GM11168 (cell line): ENCODE data around the gene ZFYVE9.
"Not testable (repeated sequence)": the region's sequence is repeated elsewhere in the genome, so short reads cannot be mapped to it uniquely, and the experiment has no call there.

Experiments used
- in situ Hi-C: fragments of 300-500 bp; cut with MboI; formaldehyde crosslinking; loops from one replicate; pipeline ENCODE4 v1.12.0; 2022; ENCODE audit warnings: low sequenced_read_pairs; ENCODE audit not compliant: unreplicated experiment

Gene ZFYVE9

DNA sequence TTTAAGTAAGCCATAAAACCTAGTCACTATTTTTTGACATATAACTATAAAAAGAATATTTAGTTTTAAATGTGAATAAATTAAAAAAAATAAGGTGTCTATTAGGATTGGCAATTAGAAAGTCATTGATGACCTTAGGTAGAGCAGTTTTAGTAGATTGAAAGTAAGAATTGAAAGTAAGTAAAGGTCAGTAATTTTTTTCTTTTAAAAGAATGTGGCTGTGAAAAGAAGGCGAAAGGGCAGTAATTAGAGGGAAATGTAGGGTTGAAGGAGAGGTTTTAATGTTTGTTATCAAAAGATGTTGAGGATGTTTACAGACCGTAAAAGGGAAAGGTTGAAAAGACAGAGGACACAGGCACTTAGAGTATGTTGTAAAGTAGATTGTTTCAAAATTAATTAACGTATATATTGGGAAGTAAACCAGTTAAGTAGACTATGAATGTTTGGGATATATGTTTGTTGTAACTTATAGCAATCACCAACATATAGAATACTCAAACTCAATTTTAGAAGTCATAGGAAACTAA, 41.0 kb downstream of the ZFYVE9 start:
- in situ Hi-C loops, result no loop called here

- in situ Hi-C loops, result no loop called here
Measured at GRCh38 chr1:52186449-52186848, 44.6 kb downstream of the ZFYVE9 start.

GRCh38 chr1:52189898-52190480, 48.1 kb downstream of the ZFYVE9 start:
- in situ Hi-C loops, result no loop called here

- in situ Hi-C loops, result no loop called here
Measured at GRCh38 chr1:52190500-52191252, 48.8 kb downstream of the ZFYVE9 start.

- in situ Hi-C loops, result no loop called here
Measured at GRCh38 chr1:52191395-52191965, 49.6 kb downstream of the ZFYVE9 start.

GRCh38 chr1:52192024-52192423, 50.1 kb downstream of the ZFYVE9 start:
- in situ Hi-C loops, result no loop called here

GRCh38 chr1:52192436-52192835, 50.5 kb downstream of the ZFYVE9 start:
- in situ Hi-C loops, result no loop called here

- in situ Hi-C loops, result no loop called here
Measured at GRCh38 chr1:52193985-52194384, 52.1 kb downstream of the ZFYVE9 start.

DNA sequence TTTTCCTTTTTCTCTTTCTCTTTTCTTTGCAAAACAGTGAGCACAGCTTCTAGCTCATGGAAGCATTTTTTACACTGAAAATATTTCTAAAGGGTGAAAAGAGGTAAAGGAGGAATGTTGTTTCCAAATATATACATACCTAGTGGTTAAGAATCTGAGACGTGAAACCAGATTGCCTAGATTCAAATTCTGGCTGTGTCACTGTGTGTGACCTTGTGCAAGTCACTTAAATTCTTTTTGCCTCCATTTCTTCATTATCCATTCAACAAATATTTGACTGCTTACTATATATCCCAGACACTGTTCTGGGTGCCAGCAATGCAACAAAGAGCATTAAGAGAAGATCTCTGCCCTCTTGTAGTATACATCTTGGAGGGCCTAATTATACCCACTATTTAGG, 53.3 kb downstream of the ZFYVE9 start:
- in situ Hi-C loops, result no loop called here

DNA sequence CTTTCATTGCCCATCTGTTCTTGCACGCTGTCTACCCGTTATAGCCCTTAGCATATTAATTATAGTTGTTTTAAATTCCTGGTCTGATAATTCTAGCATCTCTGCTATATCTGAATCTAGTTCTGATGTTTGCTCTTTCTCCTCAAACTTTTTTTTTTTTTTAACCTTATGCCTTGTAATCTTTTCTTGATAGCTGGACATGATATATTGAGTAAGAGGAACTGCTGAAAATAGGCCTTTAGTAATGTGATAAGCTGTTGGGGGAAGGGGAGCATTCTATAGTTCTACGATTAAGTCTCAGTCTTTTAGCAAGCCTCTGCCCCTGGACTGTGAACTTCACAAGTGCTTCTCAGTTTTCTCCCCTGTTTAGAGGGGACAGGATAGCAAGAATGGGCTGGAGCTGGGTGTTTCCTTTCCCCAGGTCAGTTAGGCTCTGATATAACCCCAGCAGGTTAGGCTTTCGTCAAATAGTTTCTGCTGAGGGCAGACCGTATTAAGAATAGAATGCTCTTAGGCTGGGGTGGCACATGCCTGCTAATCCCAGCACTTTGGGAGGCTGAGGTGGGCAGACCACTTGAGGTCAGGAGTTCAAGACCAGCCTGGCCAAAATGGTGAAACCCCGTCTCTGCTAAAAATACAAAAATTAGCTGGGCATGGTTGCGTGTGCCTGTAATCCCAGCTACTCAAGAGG, 62.2 kb downstream of the ZFYVE9 start:
- in situ Hi-C loops, result no loop called here

DNA sequence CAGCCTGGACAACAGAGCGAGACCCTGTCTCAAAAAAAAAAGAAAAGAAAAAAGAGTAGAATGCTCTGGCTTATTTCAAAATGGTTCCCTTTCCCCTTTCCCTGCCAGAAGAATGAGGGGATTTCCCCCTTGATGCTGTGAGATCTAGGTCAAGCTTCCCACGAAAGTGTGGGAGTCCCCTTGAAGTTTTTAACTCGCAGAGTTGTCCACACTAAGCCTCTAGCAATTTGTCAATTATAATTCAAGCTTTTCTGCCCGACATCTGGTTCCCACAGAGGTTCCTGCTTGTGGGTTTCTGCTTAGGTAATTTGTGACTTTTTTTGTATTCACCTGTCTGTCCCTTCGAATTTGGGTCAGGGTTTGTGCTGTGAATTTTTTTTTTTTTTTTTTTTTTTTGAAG, 62.8 kb downstream of the ZFYVE9 start:
- in situ Hi-C loops, result no loop called here

DNA sequence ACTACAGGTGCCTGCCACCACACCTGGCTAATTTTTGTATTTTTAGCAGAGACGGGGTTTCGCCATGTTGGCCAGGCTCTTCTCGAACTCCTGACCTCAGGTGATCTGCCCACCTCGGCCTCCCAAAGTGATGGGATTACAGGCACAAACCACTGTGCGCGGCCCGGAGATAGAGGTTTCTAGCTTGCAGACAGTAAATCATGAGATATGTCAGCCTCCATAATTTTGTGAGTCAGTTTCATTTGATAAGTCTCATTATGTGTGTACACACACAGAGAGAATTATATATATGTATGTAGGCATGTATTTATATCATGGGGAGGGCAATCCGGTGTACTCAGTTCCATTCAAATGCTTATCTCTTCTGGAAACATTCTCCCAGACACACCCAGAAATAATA, 64.8 kb downstream of the ZFYVE9 start:
- in situ Hi-C loops, result not testable (repeated sequence)

DNA sequence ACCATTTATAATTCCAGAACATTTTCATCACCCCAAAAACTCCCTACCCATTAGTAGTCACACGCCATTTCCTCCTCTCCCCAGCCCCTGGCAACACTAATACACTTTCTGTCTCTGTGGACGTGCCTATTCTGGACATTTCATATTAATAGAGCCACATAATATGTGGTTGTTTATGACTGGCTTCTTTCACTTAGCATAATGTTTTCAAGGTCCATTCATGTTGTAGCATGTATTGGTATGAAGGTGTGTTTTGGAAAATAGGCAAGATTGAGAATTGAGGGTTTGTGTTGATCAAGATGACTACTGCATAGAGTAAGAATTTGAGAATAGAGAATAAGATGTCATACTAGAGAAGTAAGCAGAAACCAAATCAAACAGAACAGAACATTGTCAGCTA, 67.5 kb downstream of the ZFYVE9 start:
- in situ Hi-C loops, result no loop called here

DNA sequence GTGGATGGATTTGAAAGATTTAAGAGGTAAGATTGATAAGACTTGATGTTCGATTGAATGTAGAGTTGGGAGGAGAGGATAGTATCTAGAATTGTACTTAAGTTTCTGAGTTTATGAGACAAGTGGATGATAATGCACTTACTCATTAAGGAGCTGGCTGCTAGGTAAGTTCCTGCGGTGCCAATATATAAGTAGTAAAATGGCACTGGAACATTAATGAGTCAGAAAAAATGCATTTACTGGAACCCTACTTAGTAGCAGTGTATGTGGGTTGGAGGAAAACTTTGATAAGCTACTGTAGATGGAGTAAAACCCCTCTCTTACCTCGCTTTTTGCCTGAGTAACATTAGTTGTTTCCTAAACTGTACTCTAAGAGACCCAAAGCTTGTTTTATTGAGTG, 68.2 kb downstream of the ZFYVE9 start:
- in situ Hi-C loops, result no loop called here

DNA sequence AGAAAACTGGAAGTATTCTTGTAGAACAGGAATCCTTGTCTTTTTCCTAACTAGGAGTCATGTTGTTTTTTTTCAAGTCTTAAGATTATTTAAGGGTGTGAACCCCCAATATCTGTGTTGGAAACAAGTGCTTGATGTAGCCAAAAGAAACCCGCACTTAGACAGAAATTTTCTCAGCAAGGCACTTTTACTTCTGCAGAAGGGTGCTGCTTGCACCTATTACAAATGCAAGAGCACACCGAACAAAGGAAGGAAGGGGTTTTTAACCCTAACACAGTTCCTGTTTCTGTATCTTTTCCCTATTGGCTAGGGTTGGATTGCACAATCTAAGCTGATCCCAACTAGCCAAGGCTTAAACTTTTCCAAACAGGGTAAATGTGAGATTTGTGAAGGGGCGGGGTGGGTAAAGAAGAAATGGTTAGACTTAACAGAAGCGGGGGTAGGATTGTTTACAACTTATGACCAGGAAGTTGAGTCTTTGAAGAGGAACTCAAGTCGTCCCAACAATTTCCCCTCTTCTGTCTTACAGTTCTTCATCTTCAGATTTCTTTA, 75.1 kb downstream of the ZFYVE9 start:
- in situ Hi-C loops, result no loop called here

- in situ Hi-C loops, result no loop called here
Measured at GRCh38 chr1:52225174-52225573, 83.3 kb downstream of the ZFYVE9 start.

DNA sequence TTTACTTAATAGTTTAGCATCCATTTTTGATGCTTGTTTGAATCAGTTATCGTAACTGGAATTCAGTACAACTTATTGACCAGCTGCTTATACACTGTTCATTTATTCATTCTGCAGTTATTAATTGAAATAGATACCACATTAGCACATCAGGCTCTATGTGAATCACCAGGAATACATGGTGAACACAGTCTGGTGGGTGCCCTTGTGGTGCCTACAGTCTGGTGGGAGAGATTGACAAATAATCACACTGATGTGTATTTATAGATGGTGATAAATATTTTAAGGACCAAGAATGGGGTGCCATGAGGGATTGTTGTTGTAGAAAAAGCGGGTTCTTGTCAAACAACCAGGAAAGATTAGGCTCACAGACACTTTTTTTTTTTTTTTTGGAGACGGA, 87.6 kb downstream of the ZFYVE9 start:
- in situ Hi-C loops, result no loop called here

GRCh38 chr1:52233463-52233862, 91.6 kb downstream of the ZFYVE9 start:
- in situ Hi-C loops, result no loop called here

- in situ Hi-C loops, result no loop called here
Measured at GRCh38 chr1:52234014-52234413, 92.1 kb downstream of the ZFYVE9 start.

DNA sequence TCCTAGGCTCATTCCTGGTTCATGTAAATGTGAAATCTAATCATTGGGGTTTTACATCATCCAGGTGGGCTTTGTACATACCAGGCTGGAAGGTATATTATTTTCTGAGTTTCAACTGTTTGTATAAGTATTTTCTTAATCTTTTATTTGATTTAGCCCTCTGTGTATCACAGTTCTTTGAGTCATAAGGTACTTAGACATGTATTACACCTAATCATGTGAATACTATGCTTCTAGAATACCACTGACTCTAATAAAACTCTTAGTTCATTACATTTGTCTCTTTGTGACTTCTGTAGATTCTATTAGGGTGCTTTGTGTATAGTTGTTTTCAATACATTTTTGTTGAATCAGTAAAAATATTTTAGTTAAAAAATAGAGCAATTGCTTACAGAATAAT, 92.8 kb downstream of the ZFYVE9 start:
- in situ Hi-C loops, result no loop called here

GRCh38 chr1:52235646-52236045, 93.8 kb downstream of the ZFYVE9 start:
- in situ Hi-C loops, result no loop called here
